Heart right ventricle (tissue), 16 donors: ENCODE results near the gene PPIE. TPM values are rescaled to one million over a fixed set of nuclear protein-coding genes. Genes with fewer than 3 reads are reported as not detected.

ENCODE experiments used
- ATAC-seq, 8 donors: fragments of 200-7000 bp; cut with Tn5 transposase; one replicate each; pipeline ENCODE4 v1.9.1; 2020; ENCODE audit warnings: mild to moderate bottlenecking in 8 of 8, moderate library complexity in 8 of 8, moderate number of reproducible peaks in 1 of 8
- DNase-seq, 2 donors: peaks; one replicate each; pipeline ENCODE4 v3.0.0-alpha.2; 2020
- H3K27ac ChIP-seq, 10 donors: fragments of 200-600 bp; sonication (generic) in 2 of 10; one replicate each; pipeline versions ENCODE4 v1.5.0 to v1.8.0; 2020 to 2022; ENCODE audit warnings: mild to moderate bottlenecking in 3 of 10
- H3K27me3 ChIP-seq, 7 donors: fragments of 200-600 bp; one replicate each; pipeline ENCODE4 v1.8.0; 2021 to 2022; ENCODE audit warnings: mild to moderate bottlenecking in 2 of 7
- H3K36me3 ChIP-seq, 9 donors: fragments of 200-600 bp; sonication (generic) in 1 of 9; one replicate each; pipeline versions ENCODE4 v1.5.0 to v1.8.0; 2020 to 2022; ENCODE audit warnings: mild to moderate bottlenecking in 2 of 9
- H3K4me1 ChIP-seq, 9 donors: fragments of 200-600 bp; sonication (generic) in 1 of 9; one replicate each; pipeline versions ENCODE4 v1.5.0 to v1.8.0; 2020 to 2022; ENCODE audit warnings: mild to moderate bottlenecking in 4 of 9
- H3K4me3 ChIP-seq, 10 donors: fragments of 200-600 bp; sonication (generic) in 2 of 10; one replicate each; pipeline versions ENCODE4 v1.5.0 to v1.8.0; 2020 to 2022; ENCODE audit warnings: mild to moderate bottlenecking in 7 of 10, moderate library complexity in 2 of 10
- H3K9me3 ChIP-seq, 11 donors: fragments of 200-600 bp in 10 of 11; sonication (generic) in 2 of 11; one replicate each; pipeline versions ENCODE4 v1.5.0 to v1.8.0; 2013 to 2022; ENCODE audit warnings: mild to moderate bottlenecking in 2 of 11, control low read depth in 1 of 11, moderate library complexity in 1 of 11
- CTCF ChIP-seq, 9 donors: fragments of 200-600 bp; sonication (generic) in 2 of 9; IDR thresholded peaks; one replicate each; pipeline versions ENCODE4 v1.5.0 to v1.8.0; 2021 to 2022; ENCODE audit warnings: antibody characterized with exemption in 9 of 9, mild to moderate bottlenecking in 5 of 9, moderate library complexity in 1 of 9
- WGBS, 2 donors: extraction: QIAGEN DNeasy Blood & Tissue Kit; methylation state at CpG; one replicate each; pipeline ENCODE4 v1.1.7; 2013; ENCODE audit warnings: inconsistent platforms in 1 of 2; 5-methylcytosine and 5-hydroxymethylcytosine counted together
- intact Hi-C, 10 donors: fragments of 100-400 bp; cut with DNase I; formaldehyde crosslinking; loops; one replicate each; pipeline versions ENCODE4 v1.11.1 to v1.14.2; 2022
- polyA plus RNA-seq, 2 donors: library from polyadenylated mRNA; stranded (reverse); fragments of 200-250 nt; gene quantifications; one replicate each; pipeline ENCODE4 v1.2.3, GENCODE V29; 2013
- total RNA-seq, 10 donors: library from RNA; stranded (reverse); fragmentation: NEBNext Ultra II Directional in 3 of 10; extraction: Animal tissue kit (Norgen Biotek cat#: 25700) in 3 of 10; gene quantifications; one replicate each; pipeline versions ENCODE4 v1.2.1 to v1.2.4, GENCODE V29; 2021 to 2023
- donor health status: Arrhythmogenic right ventricular cardiomyopathy.
- donor health status: ischemic (EF 13 %, LVEDD 7.1; RV severe dilation, severe dysfunction).
- donor health status: healthy with polysubstance abuse.
- donor health status: DM: no; HTN: yes; CAD: no.
- donor health status: DM: no; HTN: no; CAD: no.
- donor health status: ischemic (EF 25% LVEDD 6.9; RV normal size, moderate dysfunction).
- donor health status: ischemic (EF 25% LVEDD 5.7; RV mildly dilated, moderate dysfunction).
- donor health status: healthy.
- donor health status: DM: yes; HTN: yes; CAD: no.
- donor health status: Ischemic cardiomyopathy.
- donor health status: ischemic (EF 35%, LVEDD 5.7; RV mildly dilated, moderate dysfunction).
- donor health status: nonischemic (EF 11% LVEDD 7.7; RV severe dilation, severe dysfunction).
- donor health status: DM: yes; HTN: yes; CAD: no.
- donor health status: PGD.
- donor health status: ischemic (EF 29% LVEDD 5.4; RV normal size, mild dysfunction).
- donor health status: nonischemic (EF 23%, LVEDD 6.1; RV moderate dilation, normal function).

The PPIE gene
- total and polyA plus RNA-seq, 12 donors, result 28.0 to 49.5 (median 31.3) TPM

GRCh38 chr1:39788426-39788757 lies 49.7 kb downstream of the PPIE start:
- WGBS, 2 donors, result 2 to 4% methylated on average over 12 to 51 of the region's 51 CpGs
- no peaks in the 10 kb centered on the region for H3K9me3 ChIP-seq
- peaks cover 0 to 8% (median 0%) of the 10 kb centered on the region in 9 donors for H3K4me1 ChIP-seq
- H3K36me3 ChIP-seq, result no peaks in the 10 kb centered on the region
- intact Hi-C loops, result no loop called here
- DNase-seq (no peak), ATAC-seq (no peak)
- no peak overlapping the region for H3K27ac ChIP-seq
- peak overlapping the region in 9 of 10 donors; percentile 26 to 57 (median 42) for H3K4me3 ChIP-seq
- no peak for TF ChIP-seq CTCF (IDR thresholded peaks at IDR 0.05)
- H3K27me3 ChIP-seq, result peaks cover 11 to 46% (median 32%) of the 10 kb centered on the region in 7 donors

GRCh38 chr1:39788758-39789570 lies 50.3 kb downstream of the PPIE start, which contains the start of gene BMP8B:
TSS of gene BMP8B (minus strand) at chr1:39788865. CDS start at chr1:39788485, 380 bp downstream.
- peaks cover 0 to 8% (median 0%) of the 10 kb centered on the region in 9 donors for H3K4me1 ChIP-seq
- peak within 1 kb of the TSS in 1 of 10 donors; percentile 44 for H3K27ac ChIP-seq
- no peak for TF ChIP-seq CTCF (IDR thresholded peaks at IDR 0.05)
- H3K27me3 ChIP-seq, result peaks cover 11 to 46% (median 32%) of the 10 kb centered on the region in 7 donors
- H3K36me3 ChIP-seq, result no peaks in the 10 kb centered on the region
- intact Hi-C loops, result no loop called here
- H3K4me3 ChIP-seq, result peak within 1 kb of the TSS in 9 of 10 donors; percentile 26 to 57 (median 42)
- ATAC-seq (peak in 6 of 8 donors; percentile 44 to 85 (median 53)), DNase-seq (peak; percentile 36 to 58)
- 2 to 3% methylated on average over 51 to 84 of the region's 91 CpGs for WGBS, 2 donors
- H3K9me3 ChIP-seq, result no peaks in the 10 kb centered on the region

- 46 to 50% methylated on average over 15 of the region's 15 CpGs for WGBS, 2 donors
- H3K9me3 ChIP-seq, result no peaks in the 10 kb centered on the region
- H3K27ac ChIP-seq, result peak overlapping the region in 1 of 10 donors; percentile 44
- DNase-seq, result no peak
- H3K27me3 ChIP-seq, result peaks cover 11 to 46% (median 32%) of the 10 kb centered on the region in 7 donors
- intact Hi-C loops, result no loop called here
- TF ChIP-seq CTCF (IDR thresholded peaks at IDR 0.05), result no peak
- H3K4me1 ChIP-seq, result peaks cover 0 to 8% (median 0%) of the 10 kb centered on the region in 9 donors
- peak overlapping the region in 9 of 10 donors; percentile 26 to 57 (median 42) for H3K4me3 ChIP-seq
- no peak for ATAC-seq
- no peaks in the 10 kb centered on the region for H3K36me3 ChIP-seq
Measured at GRCh38 chr1:39789571-39790110, 51.0 kb downstream of the PPIE start.

GRCh38 chr1:39791838-39792237 lies 53.2 kb downstream of the PPIE start:
- ATAC-seq, result no peak
- no peak overlapping the region for H3K4me3 ChIP-seq
- peaks cover 11 to 50% (median 31%) of the 10 kb centered on the region in 7 donors for H3K27me3 ChIP-seq
- whole genome bisulfite sequencing, 2 donors, result 92 to 94% methylated on average over 2 of the region's 2 CpGs
- H3K9me3 ChIP-seq, result no peaks in the 10 kb centered on the region
- peaks cover 0 to 8% (median 0%) of the 10 kb centered on the region in 9 donors for H3K4me1 ChIP-seq
- DNase-seq, result no peak
- no peaks in the 10 kb centered on the region for H3K36me3 ChIP-seq
- intact Hi-C loops, result no loop called here
- H3K27ac ChIP-seq, result no peak overlapping the region
- no peak for TF ChIP-seq CTCF (IDR thresholded peaks at IDR 0.05)
